HFFc6 (cell line): ENCODE data around the gene SH3PXD2B. TPM values are rescaled to one million over a fixed set of nuclear protein-coding genes. Genes with fewer than 3 reads are reported as not detected.
A peak's percentile ranks its signal among the peaks of the same experiment; 100 is the strongest.

ENCODE experiments used
- DNase-seq: peaks from one replicate; pipeline ENCODE4 v3.0.0-alpha.2; 2018
- H3K27ac Mint-ChIP-seq: 2 replicates; pipeline ENCODE4 v1.8.0; 2020; ENCODE audit warnings: mild to moderate bottlenecking, mixed read lengths
- H3K27me3 Mint-ChIP-seq: 2 replicates; pipeline ENCODE4 v1.8.0; 2021; ENCODE audit warnings: mild to moderate bottlenecking, moderate library complexity, mixed read lengths; ENCODE audit not compliant: insufficient read depth
- H3K36me3 Mint-ChIP-seq: 2 replicates; pipeline ENCODE4 v1.8.0; 2021; ENCODE audit warnings: low read depth, mixed read lengths
- H3K4me1 Mint-ChIP-seq: 2 replicates; pipeline ENCODE4 v1.8.0; 2020; ENCODE audit warnings: low read depth, mixed read lengths
- H3K4me3 Mint-ChIP-seq: 2 replicates; pipeline ENCODE4 v1.8.0; 2020; ENCODE audit warnings: mild to moderate bottlenecking, moderate library complexity, mixed read lengths
- H3K9me3 Mint-ChIP-seq: 2 replicates; pipeline ENCODE4 v1.8.0; 2020; ENCODE audit warnings: mild to moderate bottlenecking, mixed read lengths
- CTCF ChIP-seq: fragments of 200-600 bp; sonication (generic); IDR thresholded peaks from 2 replicates; pipeline ENCODE4 v1.5.0; 2021; ENCODE audit warnings: antibody characterized with exemption, mild to moderate bottlenecking
- total RNA-seq, 6 experiments: library from RNA; stranded (reverse); fragmentation: NEBNext Ultra II Directional; extraction: Animal tissue kit (Norgen Biotek cat#: 25700); gene quantifications; 2 replicates in 1 of 6; 3 replicates in 5 of 6; pipeline ENCODE4 v1.2.3, GENCODE V29; 2021

Gene SH3PXD2B
- total RNA-seq, 6 experiments from 2014 or later, result 12.4 to 28.4 (median 24.3) TPM

DNA sequence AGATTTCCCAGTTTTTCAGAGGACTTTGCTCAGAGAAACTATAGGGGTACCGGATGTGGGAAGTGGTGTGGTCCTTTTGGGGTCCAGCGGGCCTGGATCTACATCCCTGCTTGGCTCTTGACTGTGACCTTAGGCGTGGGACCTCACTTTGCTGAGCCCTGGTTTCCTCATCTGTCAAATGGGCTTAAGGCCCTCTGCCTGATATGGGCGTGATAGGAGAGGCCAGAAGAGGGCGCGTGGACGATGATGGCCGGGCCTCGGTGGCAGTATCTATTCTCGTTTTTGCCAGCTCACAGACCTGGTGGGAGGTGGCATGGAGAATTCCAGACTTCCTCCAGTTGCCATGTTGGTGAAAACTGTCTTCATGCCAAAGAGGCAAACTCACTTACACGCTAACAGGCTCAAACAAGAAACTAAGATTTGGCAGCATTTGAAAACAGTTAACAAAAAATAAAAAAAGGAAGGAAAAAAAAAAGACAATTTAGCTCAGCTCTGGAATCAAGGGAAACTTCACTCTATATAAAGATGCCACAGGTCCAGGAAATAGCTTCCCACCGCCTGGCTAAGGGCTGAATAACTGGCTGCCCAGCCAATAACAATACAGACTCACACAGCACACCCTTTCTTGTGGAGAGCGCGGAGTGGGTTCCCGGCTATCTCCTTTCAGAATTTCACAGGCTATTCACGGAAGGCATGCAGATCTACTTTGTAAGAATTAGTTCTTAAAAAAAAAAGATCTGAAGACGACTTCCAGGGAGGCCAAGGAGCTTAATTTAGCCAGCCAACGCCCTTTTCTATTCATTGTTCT is 1.7 kb downstream of the SH3PXD2B start:
- Mint-ChIP-seq H3K4me3 (peak overlapping the region; percentile 86), H3K9me3 (no peaks in the 10 kb centered on the region), H3K27ac (peak overlapping the region; percentile 78), H3K4me1 (peaks cover 50% of the 10 kb centered on the region), H3K27me3 (peaks cover 1% of the 10 kb centered on the region; the same call in 1 of the 2 replicates), H3K36me3 (no peaks in the 10 kb centered on the region)
- peak; percentile 37 for DNase-seq
- no peak for TF ChIP-seq CTCF

- no peak for TF ChIP-seq CTCF
- H3K4me3 Mint-ChIP-seq, result peak overlapping the region; percentile 86; the same call in 1 of the 2 replicates
Observed at GRCh38 chr5:172451771-172452197, 2.5 kb downstream of the SH3PXD2B start.

GRCh38 chr5:172450861-172451695 is 3.2 kb downstream of the SH3PXD2B start:
- peak; percentile 89 for TF ChIP-seq CTCF
- peak overlapping the region; percentile 78 for H3K27ac Mint-ChIP-seq

More at GRCh38 chr5:172451771-172452197, 2.5 kb downstream of the SH3PXD2B start:
- Mint-ChIP-seq H3K27me3 (peaks cover 1% of the 10 kb centered on the region; the same call in 1 of the 2 replicates), H3K36me3 (no peaks in the 10 kb centered on the region), H3K27ac (peak overlapping the region; percentile 78), H3K9me3 (no peaks in the 10 kb centered on the region), H3K4me1 (peaks cover 50% of the 10 kb centered on the region)
- DNase-seq, result peak; percentile 64

GRCh38 chr5:172450453-172450852 is 3.9 kb downstream of the SH3PXD2B start:
- Mint-ChIP-seq H3K27me3 (peaks cover 1% of the 10 kb centered on the region; the same call in 1 of the 2 replicates), H3K9me3 (no peaks in the 10 kb centered on the region), H3K4me1 (peaks cover 40% of the 10 kb centered on the region), H3K27ac (peak overlapping the region; percentile 10; the same call in 1 of the 2 replicates), H3K4me3 (no peak overlapping the region), H3K36me3 (no peaks in the 10 kb centered on the region)
- TF ChIP-seq CTCF, result no peak
- DNase-seq, result no peak

More at GRCh38 chr5:172450861-172451695, 3.2 kb downstream of the SH3PXD2B start:
- peak; percentile 30 for DNase-seq
- Mint-ChIP-seq H3K9me3 (no peaks in the 10 kb centered on the region), H3K4me3 (peak overlapping the region; percentile 4; the same call in 1 of the 2 replicates), H3K27me3 (peaks cover 1% of the 10 kb centered on the region; the same call in 1 of the 2 replicates), H3K36me3 (no peaks in the 10 kb centered on the region), H3K4me1 (peaks cover 46% of the 10 kb centered on the region)

DNA sequence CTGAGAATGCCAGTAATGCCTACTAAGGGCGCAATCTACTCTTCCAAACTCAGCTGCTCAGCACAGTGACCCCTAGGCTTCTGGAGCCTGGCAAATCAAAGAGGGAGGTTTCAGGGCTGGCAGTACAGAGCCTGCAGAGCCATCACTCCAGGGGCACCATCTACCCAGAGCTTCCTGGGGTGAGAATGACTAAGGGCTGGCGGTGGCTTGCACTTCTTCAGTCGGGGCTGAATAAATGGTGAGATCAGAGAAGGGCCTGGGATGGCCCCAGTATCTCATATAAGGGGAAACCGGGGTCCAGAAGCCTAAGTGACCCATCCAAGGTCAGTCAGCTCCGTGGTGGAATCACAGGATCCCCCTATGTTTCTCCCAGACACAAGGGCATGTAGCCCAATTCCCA is 5.3 kb downstream of the SH3PXD2B start:
- DNase-seq, result no peak
- peaks cover 5% of the 10 kb centered on the region; the same call in 1 of the 2 replicates for H3K27me3 Mint-ChIP-seq
- H3K9me3 Mint-ChIP-seq, result no peaks in the 10 kb centered on the region
- H3K36me3 Mint-ChIP-seq, result no peaks in the 10 kb centered on the region
- H3K4me1 Mint-ChIP-seq, result peaks cover 42% of the 10 kb centered on the region
- no peak overlapping the region for H3K27ac Mint-ChIP-seq
- no peak for TF ChIP-seq CTCF
- no peak overlapping the region for H3K4me3 Mint-ChIP-seq
